Measurements from ENCODE around the gene MED9. TPM values are rescaled to one million over a fixed set of nuclear protein-coding genes. Genes with fewer than 3 reads are reported as not detected.
A peak's percentile ranks its signal among the peaks of the same experiment; 100 is the strongest.

MED9 gene
- total RNA-seq, 1 donor from 2014 or later = 16.1 TPM

GRCh38 chr17:17516941-17517720 lies 40.3 kb downstream of the MED9 start:
- DNase-seq = no peak

DNA sequence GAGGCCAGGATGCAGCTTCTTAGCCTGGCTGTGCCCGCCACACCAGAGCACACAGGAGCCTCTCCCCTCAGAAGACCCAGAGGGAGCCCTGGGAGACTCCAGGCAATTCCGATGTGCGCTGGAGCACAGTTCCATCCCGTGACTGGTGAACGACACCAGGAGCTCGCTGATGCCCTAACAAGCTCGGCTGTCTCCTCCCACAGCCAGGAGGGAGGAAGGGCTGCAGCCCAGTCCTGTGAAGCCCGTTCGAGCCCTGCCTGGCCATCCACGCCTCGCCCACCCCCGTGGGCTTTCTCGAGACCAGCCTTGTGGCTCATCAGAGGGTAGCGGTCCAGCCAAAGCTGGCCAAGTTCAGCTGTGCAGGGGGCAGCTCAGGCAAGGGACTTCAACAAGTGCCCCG lies 41.2 kb downstream of the MED9 start:
- no peak for DNase-seq

DNA sequence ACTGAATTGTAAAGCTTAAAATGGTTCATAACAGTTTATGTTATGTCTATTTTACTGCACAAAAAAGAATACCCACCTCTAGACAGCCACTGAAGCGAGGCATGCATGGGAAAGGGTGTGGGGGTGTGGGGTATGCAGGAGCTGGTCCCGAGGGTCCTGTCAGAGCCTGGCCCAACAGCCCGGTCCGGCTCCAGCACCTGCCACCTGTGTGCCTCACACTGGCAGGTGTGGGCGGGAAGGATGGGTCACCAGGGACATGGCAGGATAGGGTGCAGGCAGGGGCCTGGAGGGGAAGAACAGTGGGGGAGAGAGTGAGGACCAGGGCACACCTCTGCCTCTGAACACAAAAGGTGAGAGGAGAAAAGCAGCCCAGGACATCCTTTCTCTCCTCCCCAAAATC lies 42.2 kb downstream of the MED9 start:
- DNase-seq = no peak

- DNase-seq = no peak
Observed at GRCh38 chr17:17519886-17520285, 43.1 kb downstream of the MED9 start.

DNA sequence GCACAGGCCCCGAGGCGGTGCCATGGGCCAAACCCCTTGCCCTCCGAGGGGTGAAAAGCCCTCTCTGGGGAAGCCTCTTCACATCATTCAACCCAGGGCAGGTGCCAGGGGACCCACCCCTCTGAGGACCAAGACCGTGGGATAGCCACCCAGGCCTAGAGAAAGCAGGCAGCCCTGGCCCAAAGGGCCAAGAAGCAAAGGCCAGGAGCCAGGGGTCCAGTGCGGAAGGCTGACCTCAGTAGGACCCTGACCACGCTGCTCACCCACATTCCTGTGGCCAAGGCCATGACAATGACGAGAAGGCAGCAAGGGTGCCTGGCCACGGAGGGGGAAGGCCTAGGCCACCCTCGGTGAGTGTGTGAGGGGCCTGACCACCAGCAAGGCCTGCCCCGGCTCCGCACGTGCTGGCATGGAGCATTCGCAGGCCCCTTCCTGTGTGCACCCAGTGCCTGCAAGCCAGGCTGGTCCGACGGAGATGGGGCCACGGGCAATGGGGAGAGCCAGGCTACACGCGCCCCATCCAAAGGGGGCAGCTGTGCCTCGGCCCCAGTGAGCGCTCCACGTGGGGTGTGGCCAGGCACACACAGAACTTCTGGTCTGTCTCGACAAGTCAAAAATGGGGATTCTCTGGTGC lies 43.9 kb downstream of the MED9 start:
- no peak for DNase-seq

GRCh38 chr17:17523001-17523730 lies 46.4 kb downstream of the MED9 start:
- DNase-seq = no peak

- no peak for DNase-seq
Observed at GRCh38 chr17:17523731-17524490, 47.1 kb downstream of the MED9 start.

- DNase-seq = no peak
Observed at GRCh38 chr17:17525311-17525710, 48.5 kb downstream of the MED9 start.

- no peak for DNase-seq
Observed at GRCh38 chr17:17525956-17526355, 49.2 kb downstream of the MED9 start.

- no peak for DNase-seq
Observed at GRCh38 chr17:17526369-17526768, 49.6 kb downstream of the MED9 start.

DNA sequence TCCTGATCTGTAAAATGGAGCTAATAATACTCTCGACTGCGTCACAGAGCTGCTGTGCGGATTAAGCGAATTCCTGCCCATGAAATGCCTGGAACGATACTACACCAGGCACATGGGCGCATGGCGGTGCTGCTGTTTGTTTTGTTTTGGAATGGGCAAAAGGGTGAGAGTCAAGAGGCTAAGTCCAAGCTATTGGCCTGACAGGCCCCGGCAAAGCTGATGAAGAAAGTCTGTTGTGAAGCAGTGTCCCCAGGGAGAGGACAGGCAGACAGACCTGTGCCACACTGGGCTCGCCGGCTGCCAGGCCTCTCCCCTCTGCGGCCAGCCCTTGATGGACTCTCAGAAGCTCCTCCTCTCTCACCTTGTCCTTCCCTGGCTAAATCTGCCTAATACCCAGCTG lies 50.7 kb downstream of the MED9 start:
- DNase-seq = no peak

GRCh38 chr17:17527956-17528500 lies 51.2 kb downstream of the MED9 start:
- no peak for DNase-seq

- no peak for DNase-seq
Observed at GRCh38 chr17:17528696-17529652, 52.2 kb downstream of the MED9 start.

DNA sequence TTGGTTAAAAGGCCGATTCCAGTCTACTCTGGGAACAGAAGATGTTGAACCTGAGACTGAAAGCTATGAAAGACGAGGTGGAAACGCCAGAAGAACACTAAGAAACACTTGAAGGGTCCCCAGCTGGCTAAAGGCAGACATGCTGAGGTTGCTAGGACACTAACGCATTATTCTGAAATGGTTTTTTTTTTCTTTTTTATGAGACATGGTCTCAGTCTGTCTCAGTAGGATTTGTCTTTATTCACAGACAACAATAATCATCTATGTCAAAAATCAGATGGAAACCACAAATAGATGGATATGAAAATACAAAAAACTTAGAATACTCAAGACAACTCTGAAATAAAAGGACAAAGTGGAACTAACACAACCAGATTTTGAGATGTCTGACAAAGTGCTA lies 54.4 kb downstream of the MED9 start:
- DNase-seq = no peak

DNA sequence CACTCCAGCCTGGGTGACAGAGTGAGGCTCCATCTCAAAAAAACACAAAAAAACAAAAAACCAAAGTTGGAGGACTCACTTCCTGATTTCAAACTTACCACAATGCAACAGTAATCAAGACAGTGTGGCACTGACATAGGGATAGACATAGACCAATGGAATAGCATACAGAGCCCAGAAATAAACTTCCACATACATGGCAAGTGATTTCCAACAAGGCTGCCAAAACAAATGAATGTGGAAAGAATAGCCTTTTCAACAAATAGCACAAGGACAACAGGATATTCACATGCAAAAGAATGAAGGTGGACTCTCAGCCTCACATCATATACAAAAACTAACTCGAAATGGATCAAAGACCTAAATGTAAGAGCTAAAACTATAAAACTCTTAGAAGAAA lies 56.2 kb downstream of the MED9 start:
- DNase-seq = no peak

DNA sequence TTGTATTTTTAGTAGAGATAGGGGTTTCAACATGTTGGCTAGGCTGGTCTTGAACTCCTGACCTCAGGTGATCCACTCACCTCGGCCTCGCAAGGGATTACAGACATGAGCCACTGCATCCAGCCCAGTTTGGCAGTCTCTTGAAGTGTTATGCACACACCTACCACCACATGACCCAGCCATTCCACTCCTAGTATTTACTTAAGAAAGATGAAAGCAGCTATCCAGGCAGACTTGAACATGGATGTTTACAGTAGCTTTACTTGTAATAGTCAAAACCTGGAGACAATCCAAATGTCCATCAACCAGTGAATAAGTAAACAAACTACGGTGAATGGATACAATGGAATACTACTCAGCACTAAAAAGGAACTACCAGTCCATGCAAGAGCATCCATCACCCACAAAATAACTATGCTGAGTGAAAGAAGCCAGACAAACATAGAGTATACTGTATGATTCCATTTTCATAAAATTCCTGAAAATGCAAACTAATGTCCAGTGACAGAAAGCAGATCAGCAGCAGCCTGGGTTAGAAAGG lies 57.2 kb downstream of the MED9 start:
- no peak for DNase-seq

- peak; percentile 44 for DNase-seq
Observed at GRCh38 chr17:17535957-17536356, 59.2 kb downstream of the MED9 start.

DNA sequence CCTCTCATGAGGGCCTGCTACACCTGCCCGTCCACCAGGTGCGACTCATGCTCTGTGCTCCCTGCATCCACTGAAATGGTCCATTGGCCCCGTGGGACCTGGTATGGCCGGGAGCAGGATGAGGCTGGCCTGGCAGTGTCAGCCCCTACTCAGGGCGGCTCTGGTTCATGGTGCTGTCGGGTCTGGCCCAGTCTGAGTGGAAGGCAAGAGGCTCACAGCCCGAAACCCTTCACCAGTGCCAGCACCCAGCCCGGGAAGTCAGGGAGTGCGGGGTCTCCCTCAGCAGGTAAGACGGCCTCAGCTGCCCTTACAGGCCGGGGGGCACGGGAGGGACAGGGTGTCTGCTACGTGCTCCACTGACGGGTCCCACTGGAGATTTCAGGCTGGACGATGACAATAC lies 59.9 kb downstream of the MED9 start:
- no peak for DNase-seq

- no peak for DNase-seq
Observed at GRCh38 chr17:17537311-17538099, 60.7 kb downstream of the MED9 start.
